HL-60/S4 (cell line): ENCODE data around the gene MST1R.

Experiments used
- in situ Hi-C: fragments of 300-500 bp; cut with MboI; formaldehyde crosslinking; loops from 2 replicates; pipeline ENCODE4 v1.14.3; 2022; ENCODE audit warnings: low sequenced_read_pairs

Gene MST1R

DNA sequence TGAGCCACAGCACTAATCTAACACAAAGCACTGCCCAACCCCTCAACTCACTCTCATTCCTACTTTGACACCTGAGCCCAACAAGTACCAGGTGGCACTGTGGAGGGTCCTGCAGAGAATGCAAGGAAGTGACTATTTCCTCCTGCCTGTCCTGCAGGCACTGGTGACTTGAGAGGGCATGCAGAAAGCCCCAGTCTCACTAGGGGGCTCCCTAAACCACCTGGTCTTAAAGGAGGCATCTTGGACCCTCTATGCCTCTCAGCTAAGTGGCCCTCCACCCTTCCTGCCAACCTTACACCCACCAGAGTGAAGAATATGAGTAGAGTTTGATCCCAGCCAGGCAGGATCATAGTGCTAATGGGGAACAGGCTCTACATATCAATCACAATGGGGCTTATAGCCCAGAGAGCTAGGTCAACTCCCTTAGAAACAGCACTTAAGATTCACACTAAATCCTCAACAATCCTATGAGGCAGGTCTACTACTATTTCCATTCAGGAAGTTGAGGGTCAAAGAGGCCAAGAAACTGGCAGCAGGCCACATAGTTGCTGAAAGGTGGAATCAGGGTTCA is 62.5 kb downstream of the MST1R start:
- in situ Hi-C loops: no loop called here

DNA sequence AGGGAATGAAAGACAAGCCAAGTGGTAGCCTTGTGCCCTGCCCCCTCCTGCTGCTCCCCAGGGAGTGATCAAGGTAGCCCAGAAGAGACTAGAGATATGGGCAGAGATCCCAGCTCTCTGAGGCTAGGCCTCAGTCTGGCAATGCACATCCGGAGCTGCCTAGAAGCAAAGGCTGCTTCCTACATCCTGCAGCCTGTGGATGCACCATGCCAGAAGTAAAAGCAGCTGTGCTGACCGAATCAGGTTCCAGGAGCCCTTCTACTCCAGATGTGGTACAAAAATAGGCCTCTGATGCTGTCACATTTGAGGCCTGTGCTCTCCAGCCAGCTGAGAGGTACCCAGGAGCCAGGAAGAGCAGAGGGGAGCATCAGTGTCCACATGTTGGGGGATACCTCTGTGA is 63.3 kb downstream of the MST1R start:
- in situ Hi-C loops: no loop called here

DNA sequence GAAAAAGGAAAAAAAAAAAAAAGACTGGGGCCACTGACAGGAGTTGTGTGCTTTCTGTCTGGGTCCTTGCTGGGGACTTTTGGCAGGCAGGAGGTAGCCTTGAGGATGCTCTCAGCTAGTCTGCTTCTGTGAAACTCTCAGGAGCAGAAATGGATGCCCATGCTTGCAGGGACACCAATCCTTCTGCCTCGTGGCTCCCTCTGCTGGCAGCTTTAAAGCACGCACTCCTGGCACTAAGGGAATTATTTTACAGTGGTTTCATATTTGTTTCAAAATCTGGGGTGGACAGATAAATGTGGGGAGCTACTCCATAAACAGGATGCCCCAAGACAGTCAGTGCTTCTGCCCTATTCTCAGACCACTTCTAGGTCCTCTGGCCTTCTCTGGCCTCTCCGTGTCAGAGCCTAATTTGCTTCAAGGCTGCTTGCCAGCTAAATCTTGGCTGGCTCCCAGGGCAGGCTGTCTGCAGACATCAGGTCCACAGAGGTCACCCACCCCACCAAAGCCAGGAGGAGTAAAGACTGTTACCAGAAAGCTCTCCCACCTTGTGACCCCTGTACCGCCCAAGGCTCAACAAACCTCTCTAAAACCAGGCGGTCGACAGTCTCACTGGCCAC is 64.4 kb downstream of the MST1R start:
- in situ Hi-C loops: no loop called here
